K562 (cell line): Measurements from ENCODE around the gene CLCA1. TPM values are rescaled to one million over a fixed set of nuclear protein-coding genes. Genes with fewer than 3 reads are reported as not detected.

ENCODE experiments used
- BCL6 ChIP-seq: fragments of 250-450 bp; sonication (Bioruptor Pico); IDR thresholded peaks from 2 replicates; pipeline ENCODE4 v1.4.0; 2020
- CEBPB ChIP-seq: fragments of 450-650 bp; IDR thresholded peaks from 2 replicates; pipeline ENCODE4 v1.6.1; 2016; ENCODE audit warnings: missing genetic modification characterization, missing compliant biosample characterization
- HNRNPK ChIP-seq: fragments of 200-400 bp; formaldehyde crosslinking; IDR thresholded peaks from one replicate; pipeline ENCODE4 v1.6.1; 2018; ENCODE audit warnings: mild to moderate bottlenecking, low read depth, low read length; ENCODE audit not compliant: poor library complexity, severe bottlenecking
- KLF6 ChIP-seq: fragments of 250-450 bp; sonication (Bioruptor Pico); IDR thresholded peaks from 2 replicates; pipeline ENCODE4 v1.4.0; 2020; ENCODE audit warnings: mild to moderate bottlenecking, moderate library complexity, borderline replicate concordance
- OTX1 ChIP-seq: fragments of 450-650 bp; formaldehyde crosslinking; IDR thresholded peaks from 2 replicates; pipeline ENCODE4 v1.4.0; 2022; ENCODE audit warnings: mild to moderate bottlenecking
- PML ChIP-seq: IDR thresholded peaks from 2 replicates; pipeline ENCODE4 v1.6.1; 2012; ENCODE audit warnings: low read length, inconsistent platforms
- POU5F1 ChIP-seq: fragments of 150-350 bp; IDR thresholded peaks from 2 replicates; pipeline ENCODE4 v1.6.1; 2014; ENCODE audit warnings: borderline replicate concordance, low read length, low read depth, mild to moderate bottlenecking; ENCODE audit not compliant: partially characterized antibody
- RREB1 ChIP-seq: fragments of 250-450 bp; sonication (Bioruptor Pico); IDR thresholded peaks from 2 replicates; pipeline ENCODE4 v1.4.0; 2020
- SMAD1 ChIP-seq: fragments of 150-350 bp; IDR thresholded peaks from 2 replicates; pipeline ENCODE4 v1.6.1; 2014; ENCODE audit warnings: low read length, low read depth; ENCODE audit not compliant: partially characterized antibody
- TEAD4 ChIP-seq, 2 experiments: sonication (generic) in 1 of 2; formaldehyde crosslinking in 1 of 2; IDR thresholded peaks; 2 replicates each; pipeline versions ENCODE4 v1.6.1 to v1.8.0; 2012 to 2022; ENCODE audit warnings: borderline replicate concordance in 1 of 2, inconsistent platforms in 1 of 2, low read length in 1 of 2, mild to moderate bottlenecking in 1 of 2, missing genetic modification reagents in 1 of 2
- ZNF407 ChIP-seq: fragments of 450-650 bp; IDR thresholded peaks from 2 replicates; pipeline ENCODE4 v1.6.1; 2016; ENCODE audit warnings: low read depth
- polyA plus RNA-seq, 8 experiments: library from polyadenylated mRNA; depleted of rRNA in 4 of 8; stranded (reverse) in 5 of 8; unstranded in 3 of 8; fragments of >200 nt; fragmentation: Nextera tagmentation in 2 of 8; fragmentation: Illumina TruSeq in 1 of 8; extraction: Ambion mirVana in 2 of 8; extraction: Trizol in 1 of 8; gene quantifications; 2 replicates each; pipeline versions ENCODE4 v1.2.1 to v1.2.3, GENCODE V29; 2011 to 2014; ENCODE audit warnings: inconsistent platforms in 1 of 8, missing spikeins in 1 of 8
- total RNA-seq, 7 experiments: library from RNA; depleted of rRNA in 6 of 7; stranded (reverse); fragments of >200 nt in 6 of 7; fragmentation: Illumina TruSeq in 2 of 7; extraction: Trizol in 2 of 7; gene quantifications; 2 replicates each; pipeline versions ENCODE4 v1.2.1 to v1.2.3, GENCODE V29; 2011 to 2021; ENCODE audit warnings: low replicate concordance in 1 of 7

The CLCA1 gene
- total and polyA plus RNA-seq, 9 of the 15 experiments (the other 6 are each of a cell fraction or from before 2014, with no cell fraction given): 0.03 to 0.08 (median 0.04) TPM; not detected in 6

- no peak for TF ChIP-seq RREB1
- TF ChIP-seq BCL6: no peak
- peak; percentile 40 for TF ChIP-seq TEAD4 (IDR thresholded peaks at IDR 0.05; ENCODE audit: low read length)
- TF ChIP-seq TEAD4 (CRISPR knock-in tag; IDR thresholded peaks at IDR 0.05; ENCODE audit: borderline replicate concordance): no peak
- TF ChIP-seq PML: no peak
- no peak for TF ChIP-seq OTX1
- TF ChIP-seq SMAD1: no peak
- TF ChIP-seq HNRNPK: no peak
- no peak for TF ChIP-seq KLF6 (CRISPR knock-in tag)
- TF ChIP-seq POU5F1: no peak
- no peak for TF ChIP-seq ZNF407
- TF ChIP-seq CEBPB: peak; percentile 89
Measured at GRCh38 chr1:86455073-86455472, 13.7 kb upstream of the CLCA1 start (continued).
